ENCODE data around the gene KAZN.

The KAZN gene

DNA sequence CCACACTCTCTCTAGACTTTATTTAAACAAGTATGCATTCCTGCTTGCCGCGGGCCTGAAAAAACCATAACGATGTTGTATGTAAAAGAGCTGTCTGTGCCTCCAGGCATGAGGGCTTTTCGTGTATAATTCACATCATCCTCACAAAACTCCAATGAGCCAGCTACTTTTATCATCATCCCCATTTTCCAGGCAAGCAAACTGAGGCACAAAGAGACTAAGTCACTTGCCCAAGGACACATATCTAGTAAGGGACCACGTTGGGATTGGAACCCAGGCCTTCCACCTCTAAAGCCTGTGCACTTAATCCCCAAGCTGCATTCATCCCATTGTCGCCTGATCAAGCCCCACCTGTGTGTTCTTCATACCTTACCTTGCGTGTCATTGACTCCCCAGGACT is 226.9 kb downstream of the KAZN start:
- no peak for DNase-seq (ENCODE audit: low read depth in 2 of 2)

GRCh38 chr1:14826172-14826636 is 227.7 kb downstream of the KAZN start:
- no peak for DNase-seq (ENCODE audit: low read depth in 2 of 2)

- DNase-seq (ENCODE audit: low read depth in 2 of 2) = no peak
Observed at GRCh38 chr1:14826731-14827326, 228.3 kb downstream of the KAZN start.

DNA sequence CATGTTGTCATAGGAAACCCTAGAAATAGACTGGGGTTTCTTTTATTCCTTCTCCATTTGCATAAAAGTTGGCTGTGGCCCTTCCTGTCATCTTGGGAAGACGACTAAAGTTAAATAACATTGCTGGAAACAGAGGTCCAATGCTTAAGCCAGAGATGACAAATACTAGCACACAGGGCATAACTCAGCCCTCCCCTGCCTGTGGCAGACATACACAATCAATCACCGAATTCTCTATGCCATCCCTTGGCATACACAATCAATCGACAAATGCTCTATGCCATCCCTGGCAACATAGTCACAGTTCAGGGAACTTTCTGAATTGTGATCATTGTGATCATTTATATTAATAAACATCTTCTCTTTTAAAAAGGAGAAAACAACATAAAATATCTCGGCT is 229.4 kb downstream of the KAZN start:
- DNase-seq (ENCODE audit: low read depth in 2 of 2) = no peak

DNA sequence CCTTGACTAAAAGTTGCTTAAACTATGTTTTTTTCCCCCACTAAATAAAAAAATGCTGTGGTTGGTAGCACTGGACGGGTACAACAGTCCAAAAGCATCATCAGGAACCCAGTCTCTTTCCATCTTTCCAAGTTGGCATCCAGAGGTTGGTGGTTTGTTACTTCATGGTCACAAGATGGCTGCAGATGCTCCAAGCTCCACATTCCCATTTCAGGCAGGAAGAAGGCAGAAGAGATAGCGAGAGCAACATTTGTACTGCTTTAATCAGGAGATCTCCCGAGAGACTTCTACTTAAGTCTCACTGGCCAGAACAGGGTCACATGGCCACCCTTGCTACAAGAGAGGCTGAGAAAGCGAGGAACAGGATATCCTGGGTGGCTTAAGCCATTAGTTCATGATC is 230.2 kb downstream of the KAZN start:
- DNase-seq (ENCODE audit: low read depth in 2 of 2) = no peak

GRCh38 chr1:14835725-14836124 is 237.2 kb downstream of the KAZN start:
- no peak for DNase-seq (ENCODE audit: low read depth in 2 of 2)

DNA sequence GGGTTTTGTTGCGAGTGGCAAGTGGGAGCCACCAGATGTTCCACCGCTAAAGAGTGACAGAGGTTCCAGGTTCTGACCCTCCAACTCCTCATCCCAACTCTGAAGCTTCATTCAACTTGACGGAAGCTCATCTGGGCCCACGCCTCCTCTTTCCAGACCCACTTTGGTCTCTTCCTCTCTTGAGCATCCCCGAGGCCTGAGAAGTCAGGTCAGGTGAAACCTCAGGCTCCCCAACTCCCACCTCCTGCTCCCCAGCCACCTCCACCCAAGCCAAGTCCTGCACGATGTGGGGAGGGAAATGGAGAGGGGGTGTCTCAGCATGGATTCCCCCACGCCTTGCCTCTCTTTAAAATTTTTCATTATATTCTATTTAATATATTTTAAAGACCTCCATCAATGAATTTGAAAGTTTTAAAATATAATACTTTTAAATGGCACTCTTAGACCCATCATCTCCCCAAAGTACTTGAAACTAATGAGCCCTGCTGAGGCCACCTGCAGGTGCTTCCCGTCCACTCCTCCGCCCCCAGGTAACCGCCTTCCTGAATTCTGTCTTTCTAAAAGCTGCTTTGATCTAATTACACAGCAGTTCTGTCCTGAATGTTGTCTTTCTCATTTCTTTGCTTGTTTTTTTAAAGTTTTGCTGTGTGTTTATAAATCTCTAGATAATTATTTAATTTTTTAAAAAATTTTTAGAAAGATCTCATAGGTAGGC is 238.1 kb downstream of the KAZN start:
- no peak for DNase-seq (ENCODE audit: low read depth in 2 of 2)

DNA sequence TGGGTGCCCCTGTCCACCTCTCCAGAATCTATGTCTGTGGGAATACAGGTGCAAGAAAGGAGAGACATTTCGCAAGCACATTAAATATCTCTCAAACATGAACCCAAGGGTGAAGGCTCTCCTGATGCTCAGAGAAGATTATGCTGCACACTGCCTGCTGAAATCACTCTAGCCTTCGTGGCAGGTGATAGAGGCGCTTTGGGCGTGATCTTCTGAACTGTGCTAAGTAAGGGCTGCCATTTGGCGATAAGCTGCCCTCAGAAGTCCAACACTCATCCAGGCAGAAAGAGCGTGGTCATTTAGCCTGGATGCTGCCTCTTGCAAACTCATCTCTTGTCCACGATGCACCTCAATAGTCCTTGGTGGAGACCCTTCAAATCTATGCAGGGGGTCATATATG is 241.9 kb downstream of the KAZN start:
- DNase-seq (ENCODE audit: low read depth in 2 of 2) = no peak

DNA sequence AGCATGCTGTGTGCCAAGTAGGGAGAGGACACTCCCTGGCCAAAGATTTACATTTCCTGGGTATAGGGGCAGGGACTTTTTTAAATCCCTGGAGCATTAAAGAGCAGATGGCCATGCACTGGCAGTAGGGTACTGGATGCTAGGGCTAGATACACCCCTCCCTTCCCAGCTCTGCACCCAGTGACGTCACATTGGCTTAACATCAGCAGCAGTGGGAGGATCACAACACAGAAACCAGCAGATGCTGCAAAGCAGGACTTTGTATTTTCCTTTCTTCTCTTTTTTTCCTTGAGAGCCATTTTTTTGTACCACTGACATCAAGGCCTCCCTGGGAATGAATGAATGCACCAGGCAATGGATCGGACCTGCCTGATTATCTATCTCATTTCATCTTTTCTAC is 243.0 kb downstream of the KAZN start:
- no peak for DNase-seq (ENCODE audit: low read depth in 2 of 2)

DNA sequence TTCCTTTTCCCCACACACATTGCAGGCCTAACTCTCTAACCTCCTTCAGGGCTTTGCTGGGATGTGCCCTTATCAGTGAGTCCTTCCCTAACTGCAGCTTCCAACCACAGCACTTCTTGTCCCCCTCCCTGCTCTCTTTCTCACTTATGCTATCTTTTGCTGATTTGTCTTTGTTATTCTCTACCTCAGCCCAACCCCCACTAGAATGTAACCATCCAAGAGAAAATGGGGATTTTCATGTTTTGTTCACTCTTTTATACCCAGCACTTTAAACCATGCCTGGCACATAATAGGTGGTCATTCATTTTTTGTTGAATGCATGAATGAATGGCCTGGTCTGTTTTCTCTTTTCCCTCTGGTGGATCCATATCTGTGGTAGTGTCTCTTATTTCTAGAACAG is 243.5 kb downstream of the KAZN start:
- no peak for DNase-seq (ENCODE audit: low read depth in 2 of 2)

GRCh38 chr1:14842361-14842760 is 243.9 kb downstream of the KAZN start:
- no peak for DNase-seq (ENCODE audit: low read depth in 2 of 2)

DNA sequence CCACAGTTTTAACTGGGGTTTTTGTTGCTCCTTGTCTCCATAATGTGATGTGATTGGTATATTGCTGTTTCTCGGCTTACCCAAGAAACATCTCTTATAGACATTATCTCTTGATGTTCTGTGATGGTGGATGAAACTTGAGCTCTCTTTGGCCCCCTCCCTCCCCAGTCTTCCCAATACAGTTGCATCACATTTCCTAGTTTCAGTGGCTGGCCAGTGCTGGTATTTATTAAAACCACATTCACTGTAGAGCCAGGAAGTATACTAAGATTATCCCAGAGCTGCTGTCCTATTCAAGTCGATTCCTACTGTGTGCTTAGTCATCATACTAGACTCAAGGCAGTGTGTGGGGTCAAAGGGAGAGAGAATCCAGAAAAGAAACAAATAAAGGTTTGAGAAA is 244.4 kb downstream of the KAZN start:
- no peak for DNase-seq (ENCODE audit: low read depth in 2 of 2)

- no peak for DNase-seq (ENCODE audit: low read depth in 2 of 2)
Observed at GRCh38 chr1:14843525-14843924, 245.0 kb downstream of the KAZN start.

DNA sequence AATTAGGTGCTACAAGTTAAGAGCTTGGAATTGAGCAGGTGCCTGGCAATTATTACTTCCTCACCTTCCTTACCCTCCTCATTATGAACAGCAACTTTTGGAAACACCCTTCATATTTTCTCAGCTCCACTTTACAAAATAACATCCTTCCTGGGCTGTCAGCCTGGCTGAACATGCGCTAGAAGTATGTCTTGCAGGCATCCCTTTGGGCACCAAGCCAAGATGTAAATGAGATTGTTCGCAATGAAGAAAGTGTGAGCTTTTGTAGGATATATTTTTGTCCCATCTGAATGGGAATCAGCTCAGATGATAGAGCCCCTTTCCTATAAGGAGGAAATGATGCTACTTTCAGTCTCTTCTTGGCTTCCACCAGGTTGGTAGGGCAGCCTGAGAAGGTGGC is 245.9 kb downstream of the KAZN start:
- DNase-seq (ENCODE audit: low read depth in 2 of 2) = no peak

DNA sequence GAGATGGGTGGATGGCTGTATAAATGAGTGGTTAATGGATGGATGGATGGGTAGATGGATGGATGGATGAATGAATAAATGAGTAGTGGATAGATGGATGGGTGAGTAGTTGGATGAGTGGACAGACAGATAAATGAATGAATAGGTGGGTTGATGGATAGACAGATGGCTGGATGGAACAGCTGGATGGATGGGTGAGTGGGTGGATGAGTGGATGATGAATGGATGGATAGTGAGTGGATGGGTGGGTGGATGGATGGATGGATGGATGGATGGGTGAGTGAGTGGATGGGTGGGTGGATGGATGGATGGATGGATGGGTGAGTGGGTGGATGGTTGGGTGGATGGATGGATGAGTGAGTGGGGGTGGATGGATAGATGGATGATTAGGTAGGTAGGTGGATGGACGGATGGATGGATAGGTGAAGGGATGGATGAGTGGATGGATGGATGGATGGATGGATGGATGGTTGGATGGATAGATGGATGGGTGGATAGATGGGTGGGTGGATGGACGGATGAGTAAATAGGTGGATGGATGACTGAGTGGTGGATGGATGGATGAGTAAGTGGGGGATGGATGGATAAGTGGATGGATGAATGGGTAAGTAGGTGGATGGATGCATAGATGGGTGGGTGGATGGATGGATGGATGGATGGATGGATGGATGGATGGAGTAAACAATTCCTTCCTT is 246.6 kb downstream of the KAZN start:
- no peak for DNase-seq (ENCODE audit: low read depth in 2 of 2)

DNA sequence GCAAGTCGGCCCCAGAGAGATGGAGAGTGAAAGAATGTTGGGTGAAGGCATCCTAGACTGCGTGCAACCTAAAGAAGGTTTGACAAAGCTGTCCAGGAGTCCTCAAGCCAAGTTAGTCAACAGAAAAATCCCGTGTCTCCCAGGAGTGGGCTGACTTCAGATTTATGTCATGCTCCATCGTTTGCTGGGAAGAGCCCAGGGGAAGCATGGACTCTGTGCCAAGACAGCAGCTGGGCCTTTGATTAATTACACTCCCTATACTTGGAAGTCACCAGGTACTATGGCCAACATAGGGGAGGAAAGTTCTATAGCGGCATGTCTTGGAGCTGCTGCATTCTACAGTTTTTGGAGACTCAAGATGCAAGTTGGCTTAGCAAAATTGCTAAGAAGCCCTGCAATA is 247.4 kb downstream of the KAZN start:
- no peak for DNase-seq (ENCODE audit: low read depth in 2 of 2)

- no peak for DNase-seq (ENCODE audit: low read depth in 2 of 2)
Observed at GRCh38 chr1:14846688-14847087, 248.2 kb downstream of the KAZN start.

DNA sequence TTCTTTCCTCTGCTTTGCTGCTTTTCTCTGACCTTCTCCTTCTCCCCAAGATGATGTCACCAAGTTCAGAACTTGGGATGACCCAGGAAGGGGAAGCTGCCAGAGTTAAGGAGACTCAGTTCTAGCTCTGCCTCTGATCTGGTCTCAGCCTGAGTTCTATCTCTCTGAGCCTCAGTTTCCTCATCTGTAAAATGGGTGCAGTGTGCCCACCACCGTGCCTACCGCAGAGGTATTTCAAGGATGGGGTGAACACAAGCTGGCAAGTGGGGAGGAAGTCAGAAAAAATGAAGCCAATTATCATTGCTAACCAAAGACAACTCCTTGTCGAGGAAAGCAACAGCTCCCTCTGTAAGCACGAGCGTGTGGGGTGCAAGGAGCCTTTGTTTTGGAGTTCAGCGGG is 249.7 kb downstream of the KAZN start:
- no peak for DNase-seq (ENCODE audit: low read depth in 2 of 2)

DNA sequence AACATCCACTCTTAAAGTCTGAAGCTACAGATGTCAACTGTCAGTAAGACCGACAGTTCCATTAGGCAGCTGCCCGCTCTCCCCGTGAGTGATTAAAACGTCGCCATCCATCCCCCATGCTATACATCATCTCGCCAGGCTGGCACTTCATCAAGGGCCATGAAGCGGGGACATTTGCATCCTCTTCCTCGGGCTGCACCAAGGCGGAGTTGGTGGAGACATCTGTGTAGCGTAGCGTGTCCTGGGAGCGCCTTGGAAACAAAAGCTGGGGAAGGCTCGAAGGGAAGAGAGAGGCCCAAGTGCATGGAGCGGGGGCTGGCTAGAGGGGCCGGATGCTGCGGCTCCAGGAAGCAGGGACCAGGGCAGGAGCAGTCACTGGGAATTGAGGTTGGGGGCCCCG is 250.1 kb downstream of the KAZN start:
- no peak for DNase-seq (ENCODE audit: low read depth in 2 of 2)

DNA sequence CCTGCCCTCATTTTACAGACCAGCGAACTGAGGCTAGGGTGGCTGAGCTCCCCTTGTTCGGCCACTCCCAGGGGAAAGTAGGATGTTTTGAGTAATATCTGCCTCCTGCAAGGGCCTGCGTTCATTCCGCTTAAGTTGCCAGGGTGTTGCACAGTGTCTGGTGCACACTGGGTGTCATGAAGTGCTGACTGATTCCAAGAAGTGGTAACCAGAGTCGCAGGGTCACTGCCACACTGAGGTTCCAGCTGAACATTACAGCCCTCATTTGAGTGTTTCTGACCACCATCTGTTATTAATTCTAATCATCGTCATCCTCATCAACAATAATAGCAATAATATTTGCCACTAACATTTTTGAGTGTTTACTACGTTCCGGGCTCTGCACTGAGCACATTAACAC is 250.6 kb downstream of the KAZN start:
- no peak for DNase-seq (ENCODE audit: low read depth in 2 of 2)

GRCh38 chr1:14850563-14850962 is 252.1 kb downstream of the KAZN start:
- DNase-seq (ENCODE audit: low read depth in 2 of 2) = no peak

- DNase-seq (ENCODE audit: low read depth in 2 of 2) = no peak
Observed at GRCh38 chr1:14851760-14852159, 253.3 kb downstream of the KAZN start.

- no peak for DNase-seq (ENCODE audit: low read depth in 2 of 2)
Observed at GRCh38 chr1:14852291-14852690, 253.8 kb downstream of the KAZN start.

All from stimulated activated CD8-positive, alpha-beta memory T cell treated with anti-CD3 and anti-CD28 coated beads, Interleukin-7, amount 100 ng/mL, for 1 hour (primary cell).